Gastrocnemius medialis (tissue), 4 donors: ENCODE measurements around the gene GRIK3.

ENCODE experiments used
- CTCF ChIP-seq, 5 experiments: fragments of 450-650 bp in 3 of 5; fragments of 200-600 bp in 2 of 5; sonication (generic) in 2 of 5; IDR thresholded peaks in 4 of 5; conservative IDR thresholded peaks in 1 of 5; 1 replicate in 4 of 5; 2 replicates in 1 of 5; pipeline ENCODE4 v1.5.1; 2016 to 2019; ENCODE audit warnings: antibody characterized with exemption in 5 of 5, mild to moderate bottlenecking in 3 of 5, moderate library complexity in 3 of 5
- POLR2A ChIP-seq, 2 donors: fragments of 450-650 bp; IDR thresholded peaks; one replicate each; pipeline ENCODE4 v1.6.1; 2017; ENCODE audit warnings: antibody characterized with exemption in 2 of 2, mild to moderate bottlenecking in 2 of 2, moderate library complexity in 2 of 2

GRCh38 chr1:36864823-36865601, 169.3 kb downstream of the GRIK3 start:
- TF ChIP-seq POLR2A (IDR thresholded peaks at IDR 0.05) = no peak
- TF ChIP-seq CTCF (IDR thresholded peaks at IDR 0.05 in 4 of 5, conservative IDR thresholded peaks at IDR 0.05 in 1 of 5) = no peak
